Gastrocnemius medialis (tissue), 4 donors: ENCODE measurements around the gene EPS15. TPM values are rescaled to one million over a fixed set of nuclear protein-coding genes. Genes with fewer than 3 reads are reported as not detected.
"Not testable (repeated sequence)": the region's sequence is repeated elsewhere in the genome, so short reads cannot be mapped to it uniquely, and the experiment has no call there.

Source experiments
- ATAC-seq, 2 donors: fragments of 150-250 bp; one replicate each; pipeline ENCODE4 v1.9.1; 2016
- DNase-seq, 2 donors: peaks; one replicate each; pipeline ENCODE4 v3.0.0-alpha.2; 2019
- H3K27ac ChIP-seq, 4 donors: fragments of 200-600 bp; sonication (generic); 1 replicate in 1 of 4; 2 replicates in 3 of 4; pipeline ENCODE4 v1.5.1; 2016 to 2018; ENCODE audit warnings: mild to moderate bottlenecking in 2 of 4, moderate library complexity in 1 of 4
- H3K27me3 ChIP-seq, 3 donors: fragments of 200-600 bp; sonication (generic) in 2 of 3; 1 replicate in 1 of 3; 2 replicates in 2 of 3; pipeline versions ENCODE4 v1.5.1 to v1.6.0; 2016 to 2019; ENCODE audit warnings: mild to moderate bottlenecking in 1 of 3, moderate library complexity in 1 of 3
- H3K36me3 ChIP-seq, 2 donors: fragments of 200-600 bp; sonication (generic) in 1 of 2; one replicate each; pipeline ENCODE4 v1.5.1; 2017 to 2018
- H3K4me1 ChIP-seq, 2 donors: fragments of 200-600 bp; sonication (generic) in 1 of 2; one replicate each; pipeline ENCODE4 v1.5.1; 2016 to 2017; ENCODE audit warnings: mild to moderate bottlenecking in 2 of 2
- H3K4me3 ChIP-seq, 4 donors: fragments of 200-600 bp; sonication (generic) in 3 of 4; 1 replicate in 1 of 4; 2 replicates in 3 of 4; pipeline ENCODE4 v1.5.1; 2016 to 2019; ENCODE audit warnings: mild to moderate bottlenecking in 2 of 4
- H3K9me3 ChIP-seq, 3 donors: fragments of 200-600 bp; sonication (generic) in 2 of 3; 1 replicate in 1 of 3; 2 replicates in 2 of 3; pipeline ENCODE4 v1.5.1; 2016 to 2019
- CTCF ChIP-seq, 5 experiments: fragments of 450-650 bp in 3 of 5; fragments of 200-600 bp in 2 of 5; sonication (generic) in 2 of 5; IDR thresholded peaks in 4 of 5; conservative IDR thresholded peaks in 1 of 5; 1 replicate in 4 of 5; 2 replicates in 1 of 5; pipeline ENCODE4 v1.5.1; 2016 to 2019; ENCODE audit warnings: antibody characterized with exemption in 5 of 5, mild to moderate bottlenecking in 3 of 5, moderate library complexity in 3 of 5
- POLR2A ChIP-seq, 2 donors: fragments of 450-650 bp; IDR thresholded peaks; one replicate each; pipeline ENCODE4 v1.6.1; 2017; ENCODE audit warnings: antibody characterized with exemption in 2 of 2, mild to moderate bottlenecking in 2 of 2, moderate library complexity in 2 of 2
- in situ Hi-C, 4 donors: fragments of 200-750 bp; cut with MboI; loops; one replicate each; pipeline versions ENCODE4 v1.15.0 to v1.8.0; 2017; ENCODE audit warnings: low sequenced_read_pairs in 4 of 4
- intact Hi-C: fragments of 100-400 bp; cut with DNase I; formaldehyde crosslinking; loops from one replicate; pipeline ENCODE4 v1.15.1; 2023; ENCODE audit warnings: low total_unique reads
- total RNA-seq, 4 donors: library from RNA; depleted of rRNA; stranded (reverse); fragments of >200 nt; gene quantifications; one replicate each; pipeline versions ENCODE4 v1.1.0 to v1.2.3, GENCODE V29; 2016

The EPS15 gene
- total RNA-seq, 4 donors from 2014 or later = 44.8 to 121 (median 71.0) TPM

GRCh38 chr1:51453010-51453409 is 66.1 kb downstream of the EPS15 start:
- Histone ChIP-seq H3K4me1 (no peaks in the 10 kb centered on the region), H3K4me3 (no peak overlapping the region), H3K27ac (no peak overlapping the region), H3K27me3 (no peaks in the 10 kb centered on the region), H3K36me3 (peaks cover 0 to 11% of the 10 kb centered on the region in 2 donors), H3K9me3 (no peaks in the 10 kb centered on the region)
- intact Hi-C loops = no loop called here
- TF ChIP-seq CTCF (IDR thresholded peaks at IDR 0.05 in 4 of 5, conservative IDR thresholded peaks at IDR 0.05 in 1 of 5) = no peak
- no peak for TF ChIP-seq POLR2A (IDR thresholded peaks at IDR 0.05)
- DNase-seq (no peak), ATAC-seq (no peak)
- in situ Hi-C loops = no loop called here

- H3K4me3 ChIP-seq, intact Hi-C loops, H3K27me3 ChIP-seq, H3K27ac ChIP-seq, ATAC-seq, DNase-seq, in situ Hi-C loops, H3K9me3 ChIP-seq: not testable (repeated sequence)
- H3K4me1 ChIP-seq = peaks cover 5 to 16% of the 10 kb centered on the region in 2 donors
- H3K36me3 ChIP-seq = peaks cover 0 to 24% of the 10 kb centered on the region in 2 donors
Measured at GRCh38 chr1:51448844-51449454, 70.1 kb downstream of the EPS15 start.

GRCh38 chr1:51445351-51446090 is 73.5 kb downstream of the EPS15 start:
- Histone ChIP-seq H3K36me3 (peaks cover 0 to 24% of the 10 kb centered on the region in 2 donors), H3K27me3 (no peaks in the 10 kb centered on the region), H3K4me3 (no peak overlapping the region), H3K9me3 (no peaks in the 10 kb centered on the region), H3K27ac (peak overlapping the region in 1 of 4 donors; percentile 22), H3K4me1 (peaks cover 5 to 16% of the 10 kb centered on the region in 2 donors)
- DNase-seq = no peak
- in situ Hi-C loops = no loop called here
- intact Hi-C loops = loop anchor here (2.0 kb wide), 1 partner anchor 75 kb away; no protein-coding TSS in a partner anchor
- TF ChIP-seq CTCF (IDR thresholded peaks at IDR 0.05 in 4 of 5, conservative IDR thresholded peaks at IDR 0.05 in 1 of 5) (no peak), POLR2A (IDR thresholded peaks at IDR 0.05) (no peak)
- peak; percentile 25 to 51 for ATAC-seq

GRCh38 chr1:51444534-51445192 is 74.4 kb downstream of the EPS15 start:
- Histone ChIP-seq H3K27me3 (no peaks in the 10 kb centered on the region), H3K9me3 (no peaks in the 10 kb centered on the region), H3K4me1 (peaks cover 8 to 16% of the 10 kb centered on the region in 2 donors), H3K27ac (no peak overlapping the region), H3K36me3 (peaks cover 0 to 24% of the 10 kb centered on the region in 2 donors), H3K4me3 (no peak overlapping the region)
- DNase-seq = no peak
- no peak for TF ChIP-seq CTCF (IDR thresholded peaks at IDR 0.05 in 4 of 5, conservative IDR thresholded peaks at IDR 0.05 in 1 of 5)
- no peak for TF ChIP-seq POLR2A (IDR thresholded peaks at IDR 0.05)
- no peak for ATAC-seq
- intact Hi-C loops (loop anchor here (2.0 kb wide), 1 partner anchor 74 kb away; no protein-coding TSS in a partner anchor), in situ Hi-C loops (no loop called here)

DNA sequence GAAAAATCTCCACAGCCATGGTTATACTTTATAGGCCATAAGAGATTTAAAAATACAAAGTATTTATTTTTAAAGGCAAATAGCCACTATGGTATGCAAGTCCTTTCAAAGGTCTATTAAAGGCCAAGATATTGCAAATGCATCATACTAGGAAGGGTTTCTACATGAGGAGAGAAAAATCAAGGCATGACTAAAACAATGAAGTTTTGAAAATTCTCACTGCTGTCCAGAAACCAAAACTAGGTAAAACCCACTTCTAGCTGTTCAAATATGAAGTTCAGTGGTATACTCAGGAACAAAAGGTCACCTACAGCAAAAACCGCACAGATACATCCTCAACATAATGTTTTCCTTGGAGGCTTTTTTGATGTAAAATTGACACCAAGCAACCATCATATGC is 75.0 kb downstream of the EPS15 start:
- Histone ChIP-seq H3K36me3 (peaks cover 0 to 29% of the 10 kb centered on the region in 2 donors), H3K27me3 (no peaks in the 10 kb centered on the region), H3K4me3 (no peak overlapping the region), H3K4me1 (peaks cover 13 to 16% of the 10 kb centered on the region in 2 donors), H3K9me3 (no peaks in the 10 kb centered on the region), H3K27ac (no peak overlapping the region)
- in situ Hi-C loops = no loop called here
- intact Hi-C loops = loop anchor here (2.0 kb wide), 1 partner anchor 73 kb away; no protein-coding TSS in a partner anchor
- ATAC-seq = no peak
- TF ChIP-seq CTCF (IDR thresholded peaks at IDR 0.05 in 4 of 5, conservative IDR thresholded peaks at IDR 0.05 in 1 of 5) (no peak), POLR2A (IDR thresholded peaks at IDR 0.05) (no peak)
- no peak for DNase-seq
